Measurements from ENCODE around the gene PI3.

PI3 gene

DNA sequence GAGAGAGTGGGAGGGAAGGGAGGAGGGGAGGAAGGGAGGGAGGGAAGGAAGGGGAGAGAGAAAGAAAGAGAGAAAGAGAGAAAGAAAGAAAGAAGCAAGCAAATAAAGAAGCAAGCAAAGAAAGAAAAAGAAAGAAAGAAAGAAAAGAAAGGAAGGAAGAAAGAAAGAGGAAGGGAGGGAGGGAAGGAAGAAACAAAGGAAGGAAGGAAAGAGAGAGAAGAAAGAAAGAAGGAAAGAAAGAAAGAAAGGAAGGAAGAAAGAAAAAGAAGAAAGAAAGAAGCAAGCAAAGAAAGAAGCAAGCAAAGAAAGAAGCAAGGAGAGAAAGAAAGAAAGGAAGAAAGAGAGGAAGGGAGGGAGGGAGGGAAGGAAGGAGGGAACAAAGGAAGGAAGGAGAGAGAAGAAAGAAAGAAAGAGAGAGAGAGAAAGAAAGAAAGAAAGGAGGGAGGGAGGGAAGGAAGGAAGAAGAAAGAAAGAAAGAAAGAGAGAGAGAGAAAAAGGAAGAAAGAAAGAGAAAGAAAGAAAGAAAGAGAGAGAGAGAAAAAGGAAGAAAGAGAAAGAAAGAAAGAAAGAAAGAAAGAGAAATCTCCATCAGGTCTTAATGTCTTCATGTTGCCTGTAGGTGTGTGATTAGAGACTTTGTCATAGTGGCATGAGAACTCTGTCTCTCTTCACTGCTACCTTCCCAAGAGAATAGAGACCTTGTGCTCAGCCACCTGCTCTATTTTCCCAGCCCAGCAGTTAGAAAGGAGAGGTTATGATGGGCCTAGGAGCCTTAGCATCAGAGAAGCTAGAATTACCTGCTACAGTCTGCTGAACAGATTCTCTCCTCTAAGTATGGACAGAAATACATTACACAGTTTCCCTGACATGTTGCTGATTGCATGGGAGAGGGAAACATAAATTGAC lies 37.1 kb downstream of the PI3 start:
- in situ Hi-C loops (cut with MboI; ENCODE audit: low sequenced_read_pairs): no loop called here
- Histone ChIP-seq H3K9me3 (no peaks in the 10 kb centered on the region), H3K4me1 (no peaks in the 10 kb centered on the region), H3K4me3 (no peak overlapping the region), H3K27me3 (ENCODE audit: low read depth) (no peaks in the 10 kb centered on the region), H3K36me3 (replicated peaks) (no peaks in the 10 kb centered on the region)
- DNase-seq (ENCODE audit: low spot score in 2 of 2): no peak

DNA sequence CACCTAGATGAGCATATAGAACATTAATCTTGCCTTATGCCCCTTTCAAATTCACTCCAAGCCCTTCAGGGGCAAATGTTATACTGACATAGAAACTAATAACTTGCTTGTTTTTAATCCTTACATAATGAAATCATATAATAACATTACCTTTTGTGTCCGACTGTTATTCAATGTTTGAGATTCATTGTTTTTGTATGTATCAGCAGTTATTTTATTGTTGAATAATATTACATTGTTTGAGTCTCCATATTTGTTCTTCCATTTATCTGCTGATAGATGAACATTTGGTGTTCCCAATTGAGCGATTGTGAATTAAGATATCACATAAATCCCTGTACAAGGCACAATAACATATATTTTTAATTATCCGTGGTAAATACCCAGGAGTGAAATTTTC lies 38.1 kb downstream of the PI3 start:
- Histone ChIP-seq H3K36me3 (replicated peaks) (no peaks in the 10 kb centered on the region), H3K4me1 (no peaks in the 10 kb centered on the region), H3K4me3 (no peak overlapping the region), H3K9me3 (no peaks in the 10 kb centered on the region), H3K27me3 (ENCODE audit: low read depth) (no peaks in the 10 kb centered on the region)
- in situ Hi-C loops (cut with MboI; ENCODE audit: low sequenced_read_pairs): no loop called here
- DNase-seq (ENCODE audit: low spot score in 2 of 2): no peak

DNA sequence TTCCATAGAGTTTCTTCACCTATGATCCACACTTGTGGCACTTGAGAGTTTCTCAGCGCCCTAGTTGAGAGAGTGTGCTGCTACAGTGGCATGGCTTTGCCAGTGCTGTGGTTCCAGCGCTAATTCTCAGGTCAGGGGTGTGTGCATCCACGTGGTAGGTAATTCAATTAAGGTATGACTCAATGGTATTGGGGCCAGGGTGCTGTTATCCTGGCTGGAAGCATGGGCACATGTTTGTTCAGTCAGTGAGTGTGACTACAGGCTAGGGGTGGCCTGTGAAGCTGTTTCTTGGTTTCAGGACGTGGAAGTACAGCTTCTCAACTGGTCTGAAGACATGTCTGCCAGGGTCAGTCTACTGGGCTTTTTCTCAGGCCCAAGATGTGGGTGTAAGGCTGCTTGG lies 43.4 kb downstream of the PI3 start:
- Histone ChIP-seq H3K4me1 (no peaks in the 10 kb centered on the region), H3K9me3 (no peaks in the 10 kb centered on the region), H3K4me3 (no peak overlapping the region), H3K27me3 (ENCODE audit: low read depth) (peaks cover 17% of the 10 kb centered on the region), H3K36me3 (replicated peaks) (no peaks in the 10 kb centered on the region)
- no peak for DNase-seq (ENCODE audit: low spot score in 2 of 2)
- in situ Hi-C loops (cut with MboI; ENCODE audit: low sequenced_read_pairs): no loop called here

DNA sequence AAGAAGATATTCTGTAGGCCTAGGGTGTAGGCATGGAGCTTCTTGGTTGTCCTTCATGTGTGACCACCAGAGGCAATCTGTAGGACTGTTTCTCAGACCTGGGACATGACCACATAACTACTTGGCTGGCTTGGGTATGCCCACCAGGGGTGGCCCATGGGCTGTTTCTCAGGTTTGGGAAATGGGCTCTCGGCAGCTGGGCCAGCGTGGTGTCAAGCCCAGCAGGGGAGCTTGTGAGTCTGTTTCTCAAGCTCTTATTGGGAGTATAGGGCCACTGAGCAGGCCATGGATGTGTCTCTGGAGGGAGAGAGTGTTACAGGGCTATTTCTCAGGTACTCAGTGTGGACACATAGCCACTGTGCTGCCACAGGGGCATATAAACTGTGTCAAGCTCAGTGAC lies 43.9 kb downstream of the PI3 start:
- Histone ChIP-seq H3K36me3 (replicated peaks) (no peaks in the 10 kb centered on the region), H3K9me3 (no peaks in the 10 kb centered on the region), H3K27me3 (ENCODE audit: low read depth) (peaks cover 17% of the 10 kb centered on the region), H3K4me1 (no peaks in the 10 kb centered on the region), H3K4me3 (no peak overlapping the region)
- DNase-seq (ENCODE audit: low spot score in 2 of 2): no peak
- in situ Hi-C loops (cut with MboI; ENCODE audit: low sequenced_read_pairs): no loop called here

DNA sequence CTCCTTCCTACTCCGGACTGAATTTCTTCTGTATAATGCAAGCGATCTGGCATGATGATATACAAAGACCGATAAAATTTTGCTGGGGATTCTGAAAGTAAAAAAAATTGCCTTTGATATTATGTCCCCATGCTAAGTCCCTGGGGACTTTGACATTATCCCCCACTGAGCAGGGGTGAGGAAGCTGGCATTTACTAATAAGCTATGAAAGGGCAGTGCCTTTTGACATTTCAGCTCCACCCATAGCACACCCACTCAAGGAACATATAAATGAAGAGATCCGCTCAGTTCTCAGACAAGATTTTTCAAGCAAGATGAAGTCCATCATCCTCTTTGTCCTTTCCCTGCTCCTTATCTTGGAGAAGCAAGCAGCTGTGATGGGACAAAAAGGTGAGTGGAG lies 46.4 kb downstream of the PI3 start, which contains the start of gene SEMG2:
Gene SEMG2 (plus strand): TSS at position 298 of the 400 bp plus-strand sequence. CDS start 17 bp downstream, at position 315.
- H3K36me3 ChIP-seq (replicated peaks): no peaks in the 10 kb centered on the region
- no peak within 1 kb of the TSS for H3K4me3 ChIP-seq
- DNase-seq (ENCODE audit: low spot score in 2 of 2): no peak
- H3K9me3 ChIP-seq: no peaks in the 10 kb centered on the region
- peaks cover 17% of the 10 kb centered on the region for H3K27me3 ChIP-seq (ENCODE audit: low read depth)
- no peaks in the 10 kb centered on the region for H3K4me1 ChIP-seq
- in situ Hi-C loops (cut with MboI; ENCODE audit: low sequenced_read_pairs): no loop called here

DNA sequence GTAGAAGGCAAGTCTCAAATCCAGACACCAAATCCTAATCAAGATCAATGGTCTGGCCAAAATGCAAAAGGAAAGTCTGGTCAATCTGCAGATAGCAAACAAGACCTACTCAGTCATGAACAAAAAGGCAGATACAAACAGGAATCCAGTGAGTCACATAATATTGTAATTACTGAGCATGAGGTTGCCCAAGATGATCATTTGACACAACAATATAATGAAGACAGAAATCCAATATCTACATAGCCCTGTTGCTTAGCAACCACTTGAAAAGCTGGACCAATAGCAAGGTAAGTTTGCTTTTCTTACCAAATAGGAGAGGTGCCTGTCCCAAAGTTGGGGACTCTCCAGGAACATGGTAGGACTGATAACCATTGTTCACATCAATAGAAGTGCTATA lies 48.4 kb downstream of the PI3 start:
- Histone ChIP-seq H3K4me1 (no peaks in the 10 kb centered on the region), H3K4me3 (no peak overlapping the region), H3K9me3 (no peaks in the 10 kb centered on the region), H3K36me3 (replicated peaks) (no peaks in the 10 kb centered on the region), H3K27me3 (ENCODE audit: low read depth) (peaks cover 17% of the 10 kb centered on the region)
- in situ Hi-C loops (cut with MboI; ENCODE audit: low sequenced_read_pairs): no loop called here
- no peak for DNase-seq (ENCODE audit: low spot score in 2 of 2)

Data from HAP-1 (cell line).